Measurements from ENCODE around the gene PTPRN2. TPM values are rescaled to one million over a fixed set of nuclear protein-coding genes. Genes with fewer than 3 reads are reported as not detected.

PTPRN2 gene
- total and polyA plus RNA-seq, 2 of the 8 experiments (the other 6 are each of a cell fraction or from before 2014, with no cell fraction given) = 2.6 to 4.5 TPM

DNA sequence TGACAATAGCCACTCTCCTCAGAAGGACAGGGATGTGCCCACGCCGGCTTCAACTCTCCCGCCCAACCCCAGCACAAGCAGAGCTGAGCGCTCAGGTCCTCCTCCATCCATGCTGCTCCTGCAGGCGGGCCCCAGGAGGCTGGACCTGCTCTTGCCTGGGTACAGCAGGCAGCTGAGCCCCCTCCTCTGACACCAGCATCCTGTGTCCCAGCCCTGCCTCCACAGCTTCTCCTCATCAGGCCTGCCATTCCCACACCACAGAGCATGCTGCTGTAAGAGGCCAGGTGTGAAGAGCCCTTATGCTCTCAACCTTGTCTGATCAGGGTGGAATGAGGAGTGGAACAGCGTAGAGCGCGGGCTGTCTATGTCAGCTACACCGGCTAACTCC is 302.2 kb downstream of the PTPRN2 start:
- POLR2A ChIA-PET (ENCODE audit: partially characterized antibody) = no interaction called here
- H3K36me3 ChIP-seq (ENCODE audit: control insufficient read depth in 2 of 4, insufficient read depth in 4 of 4, low read length in 3 of 4) = no peaks in the 10 kb centered on the region
- CTCF ChIA-PET (ENCODE audit: partially characterized antibody) = interaction anchor here (0.6 to 0.8 kb wide), 2 partner anchors 24 to 136 kb away, joined by 3 read pairs; no protein-coding TSS in a partner anchor
- H2BK5ac ChIP-seq (ENCODE audit: low read depth, low read length) = no peak overlapping the region
- H2BK12ac ChIP-seq (ENCODE audit: low read depth, low read length) = no peak overlapping the region
- H4K91ac ChIP-seq (replicated peaks; ENCODE audit: insufficient read length, low read length) = no peak overlapping the region
- no peak overlapping the region for H4K8ac ChIP-seq (ENCODE audit: extremely low read depth, insufficient read depth, low read length)
- TF ChIP-seq KDM4A (IDR thresholded peaks at IDR 0.05; ENCODE audit: low read depth, low read length, severe bottlenecking) = no peak
- TF ChIP-seq, protein P1, sequence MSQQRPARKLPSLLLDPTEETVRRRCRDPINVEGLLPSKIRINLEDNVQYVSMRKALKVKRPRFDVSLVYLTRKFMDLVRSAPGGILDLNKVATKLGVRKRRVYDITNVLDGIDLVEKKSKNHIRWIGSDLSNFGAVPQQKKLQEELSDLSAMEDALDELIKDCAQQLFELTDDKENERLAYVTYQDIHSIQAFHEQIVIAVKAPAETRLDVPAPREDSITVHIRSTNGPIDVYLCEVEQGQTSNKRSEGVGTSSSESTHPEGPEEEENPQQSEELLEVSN (IDR thresholded peaks at IDR 0.05) = 0 out of 2 replicates have a peak, but pooled peaks have one; percentile 6
- no peaks in the 10 kb centered on the region for H3K4me1 ChIP-seq (replicated peaks in 1 of 4; ENCODE audit: control insufficient read depth in 3 of 4, insufficient read depth in 4 of 4, low read length in 3 of 4)
- H3K9ac ChIP-seq (replicated peaks in 1 of 4; ENCODE audit: extremely low read depth in 1 of 4, low read depth in 3 of 4, low read length in 3 of 4) = no peak overlapping the region
- H3K79me1 ChIP-seq (ENCODE audit: low read depth, low read length) = no peaks in the 10 kb centered on the region; the same call in 1 of the 2 replicates
- H3K18ac ChIP-seq (ENCODE audit: extremely low read depth, low read length) = no peak overlapping the region
- WGBS, 2 experiments (ENCODE audit: extremely low coverage in 1 of 2, insufficient coverage in 1 of 2, insufficient read length in 1 of 2, insufficient replicate concordance in 2 of 2, low coverage in 1 of 2, low lambda C conversion rate in 2 of 2, missing lambda C conversion rate in 1 of 2) = 84% methylated on average over 9 of the region's 9 CpGs; no CpG with 5 or more reads in 1 of the 2 experiments
- no peak overlapping the region for H2BK120ac ChIP-seq (replicated peaks; ENCODE audit: low read depth, low read length)
- H3K4me2 ChIP-seq (ENCODE audit: insufficient read depth in 1 of 2, low read depth in 2 of 2, low read length in 2 of 2) = no peak overlapping the region
- H2BK20ac ChIP-seq (ENCODE audit: low read length) = no peak overlapping the region
- H3K79me2 ChIP-seq (ENCODE audit: control insufficient read depth in 1 of 2, insufficient read depth in 2 of 2, low read length in 2 of 2) = no peaks in the 10 kb centered on the region
- no peak overlapping the region for H3K23ac ChIP-seq (ENCODE audit: insufficient read length)
- FAIRE-seq (no peak), DNase-seq (ENCODE audit: low read depth in 1 of 2, low spot score in 2 of 2) (peak in 1 of 2 experiments; percentile 41)
- no peak overlapping the region for H4K5ac ChIP-seq (ENCODE audit: insufficient read length, low read depth, low read length)
- H2AK5ac ChIP-seq (ENCODE audit: low read depth, low read length) = no peak overlapping the region
- H3K14ac ChIP-seq (ENCODE audit: insufficient read length) = no peak overlapping the region
- H3K23me2 ChIP-seq (ENCODE audit: low read depth, low read length) = no peaks in the 10 kb centered on the region
- H3K4ac ChIP-seq (replicated peaks; ENCODE audit: insufficient read length, low read depth, low read length) = no peak overlapping the region
- H3K56ac ChIP-seq (replicated peaks; ENCODE audit: insufficient read length, low read depth, low read length) = no peak overlapping the region
- no peak overlapping the region for H3K4me3 ChIP-seq (ENCODE audit: extremely low read depth in 1 of 4, insufficient read depth in 2 of 4, low read depth in 3 of 4, low read length in 4 of 4)
- peaks cover 22 to 46% of the 10 kb centered on the region in 2 experiments; a peak in 3 of 4 replicates for H3K9me3 ChIP-seq (ENCODE audit: insufficient read depth in 2 of 2, low read depth in 1 of 2, low read length in 1 of 2)
- no peaks in the 10 kb centered on the region for H3K27me3 ChIP-seq (replicated peaks in 1 of 4; ENCODE audit: control insufficient read depth in 3 of 4, extremely low read depth in 1 of 4, insufficient read depth in 3 of 4, low read length in 3 of 4)
- H2BK15ac ChIP-seq (ENCODE audit: low read length) = no peak overlapping the region
- no peaks in the 10 kb centered on the region for H4K20me1 ChIP-seq (replicated peaks in 1 of 2; ENCODE audit: control insufficient read depth in 1 of 2, insufficient read depth in 2 of 2, low read length in 2 of 2)
- no peak overlapping the region for H2AFZ ChIP-seq (ENCODE audit: low read length)
- H3K27ac ChIP-seq (ENCODE audit: low read depth, low read length) = no peak overlapping the region

Data from H1 (cell line).